NCI-H69 (cell line): Measurements from ENCODE around the gene S100P.
"Not testable (repeated sequence)": the region's sequence is repeated elsewhere in the genome, so short reads cannot be mapped to it uniquely, and the experiment has no call there.

Source experiments
- DNase-seq: peaks from one replicate; lab custom pipeline; 2025; lab: John Stamatoyannopoulos, UW

S100P gene

DNA sequence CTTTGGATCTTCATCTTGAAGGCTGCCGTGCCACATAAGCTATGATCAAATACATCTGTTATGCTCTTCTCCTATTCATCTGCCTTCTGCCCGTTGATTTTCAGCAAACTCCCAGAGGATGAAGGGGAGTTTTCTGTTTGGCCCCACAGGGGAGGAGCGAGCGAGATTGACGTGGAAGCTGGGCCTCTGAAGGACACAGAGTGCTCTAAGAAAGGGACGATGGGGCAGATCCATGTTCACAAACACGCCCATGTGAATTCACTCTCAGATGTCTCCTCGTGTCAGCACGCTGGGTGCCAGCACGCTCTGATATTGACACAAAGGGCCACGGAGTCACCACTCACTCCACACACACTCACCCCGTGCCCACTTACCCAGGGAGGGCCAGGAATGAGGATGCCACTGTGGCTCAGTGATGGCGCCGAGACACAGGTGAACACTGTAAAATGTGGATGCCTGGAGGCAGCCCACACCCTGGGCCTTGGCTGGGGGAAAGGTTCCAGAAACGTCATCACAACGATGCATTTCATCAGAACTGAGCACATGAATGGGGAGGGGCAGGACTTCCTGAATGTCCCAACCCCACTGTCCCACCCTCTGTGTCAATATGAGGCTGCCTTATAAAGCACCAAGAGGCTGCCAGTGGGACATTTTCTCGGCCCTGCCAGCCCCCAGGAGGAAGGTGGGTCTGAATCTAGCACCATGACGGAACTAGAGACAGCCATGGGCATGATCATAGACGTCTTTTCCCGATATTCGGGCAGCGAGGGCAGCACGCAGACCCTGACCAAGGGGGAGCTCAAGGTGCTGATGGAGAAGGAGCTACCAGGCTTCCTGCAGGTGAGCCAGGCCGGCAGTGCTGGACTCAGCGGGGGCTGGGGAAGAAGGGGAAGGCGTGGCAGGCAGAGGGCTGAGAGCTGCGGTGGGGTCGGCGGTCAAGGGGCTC lies at the start of gene S100P:
Gene S100P (plus strand): TSS at position 648 of the 946 bp plus-strand sequence. CDS start 55 bp downstream, at position 703.
- DNase-seq: no peak

- no peak for DNase-seq
Measured at GRCh38 chr4:6644792-6645530, 48.7 kb upstream of the S100P start.

- DNase-seq: no peak
Measured at GRCh38 chr4:6647169-6647568, 46.5 kb upstream of the S100P start.

DNA sequence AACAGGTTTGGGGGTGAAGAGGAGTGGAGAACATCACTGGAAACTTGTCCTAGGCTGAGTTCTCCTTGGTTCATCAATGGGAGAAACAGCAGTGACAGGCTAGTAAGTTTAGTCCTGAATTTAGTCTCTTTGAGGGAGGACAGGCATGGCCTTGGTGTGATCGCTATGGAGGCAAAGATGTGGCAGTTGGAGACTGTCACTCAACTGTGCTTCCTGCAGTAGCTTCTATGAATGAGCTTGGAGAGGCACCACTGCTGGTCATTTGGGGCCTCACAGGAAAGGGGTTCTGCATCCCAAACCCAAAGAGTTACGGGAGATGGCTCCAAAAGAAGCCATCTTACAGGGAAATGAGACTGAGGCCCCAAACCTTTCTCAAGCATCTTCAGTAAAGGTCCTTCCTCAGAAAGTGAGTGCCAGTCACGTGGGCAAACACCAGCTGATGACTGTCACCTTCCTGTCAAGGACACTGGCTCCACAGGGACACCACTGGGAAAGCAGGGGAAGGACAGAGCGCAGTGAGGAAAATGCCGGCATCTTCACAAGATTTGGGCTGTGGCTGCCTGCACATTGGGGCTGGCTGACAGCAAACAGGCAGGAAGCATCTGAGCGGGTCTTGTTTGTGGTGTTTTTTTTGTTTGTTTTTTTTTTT lies 46.0 kb upstream of the S100P start:
- DNase-seq: no peak

- DNase-seq: no peak
Measured at GRCh38 chr4:6649216-6649615, 44.5 kb upstream of the S100P start.

DNA sequence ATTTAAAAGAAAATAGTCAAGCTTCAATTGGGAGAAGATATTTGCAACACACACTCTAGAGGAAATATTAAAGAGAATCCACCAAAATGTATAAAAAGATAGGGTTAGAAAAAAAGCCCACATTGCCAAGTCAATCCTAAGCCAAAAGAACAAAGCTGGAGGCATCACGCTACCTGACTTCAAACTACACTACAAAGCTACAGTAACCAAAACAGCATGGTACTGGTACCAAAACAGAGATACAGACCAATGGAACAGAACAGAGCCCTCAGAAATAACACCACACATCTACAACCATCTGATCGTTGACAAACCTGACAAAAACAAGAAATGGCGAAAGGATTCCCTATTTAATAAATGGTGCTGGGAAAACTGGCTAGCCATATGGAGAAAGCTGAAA lies 39.5 kb upstream of the S100P start:
- not testable (repeated sequence) for DNase-seq

GRCh38 chr4:6655291-6655690 lies 38.4 kb upstream of the S100P start:
- not testable (repeated sequence) for DNase-seq

DNA sequence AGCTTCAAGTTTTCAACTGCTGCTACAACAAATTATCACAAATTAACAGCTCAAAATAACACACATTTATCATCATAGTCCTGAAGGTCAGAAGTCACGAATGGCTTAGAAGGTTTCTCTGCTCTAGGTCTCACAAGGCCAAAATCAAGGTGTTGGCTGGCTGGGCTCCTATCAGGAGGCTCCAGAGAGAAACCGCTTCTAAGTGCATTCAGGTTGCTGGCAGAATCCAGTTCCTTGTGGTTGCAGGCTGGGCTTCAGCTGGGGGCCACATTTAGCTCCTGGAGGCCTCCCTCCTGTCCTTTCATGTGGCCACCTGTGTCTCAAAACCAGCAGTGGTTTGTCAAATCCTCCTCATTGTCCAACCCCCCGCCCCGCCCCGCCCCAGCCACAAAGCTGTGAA lies 37.8 kb upstream of the S100P start:
- DNase-seq: no peak

- no peak for DNase-seq
Measured at GRCh38 chr4:6657242-6658208, 36.2 kb upstream of the S100P start.

DNA sequence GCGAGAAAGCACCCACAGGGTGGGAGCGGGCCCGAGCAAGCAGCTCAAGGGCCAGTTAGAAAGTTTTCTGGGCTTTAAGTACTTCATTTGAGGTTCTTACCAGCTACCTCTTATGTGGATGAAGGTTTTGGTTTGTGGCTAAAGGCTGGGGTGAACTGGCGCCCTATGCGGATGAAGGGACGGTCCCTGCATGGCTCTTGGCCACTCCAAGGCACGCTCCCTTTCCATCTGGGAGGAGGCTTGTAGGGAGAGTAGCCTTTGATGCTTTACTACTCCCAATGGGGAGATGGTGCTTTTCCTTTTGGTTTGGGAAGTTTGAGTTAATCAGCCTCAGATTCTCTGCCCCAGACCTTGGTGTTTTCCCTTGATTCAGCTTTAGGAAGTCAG lies 35.5 kb upstream of the S100P start:
- DNase-seq: no peak

GRCh38 chr4:6658597-6659075 lies 35.0 kb upstream of the S100P start:
- no peak for DNase-seq

DNA sequence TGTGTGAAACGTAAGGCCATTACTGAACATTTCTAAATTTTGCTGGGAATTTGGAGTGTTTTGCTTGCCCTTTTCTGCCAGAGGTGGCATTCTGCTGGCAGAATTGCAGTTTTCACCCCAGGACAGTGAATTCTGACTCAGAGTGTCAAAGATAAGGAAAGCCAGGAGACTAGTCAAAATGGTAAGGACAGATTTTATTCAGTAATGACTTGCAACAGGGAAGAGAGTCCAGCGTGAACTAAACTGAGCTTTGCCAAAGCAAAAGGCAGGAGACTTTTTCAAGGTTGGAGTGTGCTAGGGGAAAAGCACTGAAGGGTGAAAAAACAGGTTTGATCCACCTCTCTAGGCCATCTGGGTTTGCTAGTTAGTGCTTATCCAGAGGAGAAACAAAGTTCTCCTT lies 33.8 kb upstream of the S100P start:
- no peak for DNase-seq

DNA sequence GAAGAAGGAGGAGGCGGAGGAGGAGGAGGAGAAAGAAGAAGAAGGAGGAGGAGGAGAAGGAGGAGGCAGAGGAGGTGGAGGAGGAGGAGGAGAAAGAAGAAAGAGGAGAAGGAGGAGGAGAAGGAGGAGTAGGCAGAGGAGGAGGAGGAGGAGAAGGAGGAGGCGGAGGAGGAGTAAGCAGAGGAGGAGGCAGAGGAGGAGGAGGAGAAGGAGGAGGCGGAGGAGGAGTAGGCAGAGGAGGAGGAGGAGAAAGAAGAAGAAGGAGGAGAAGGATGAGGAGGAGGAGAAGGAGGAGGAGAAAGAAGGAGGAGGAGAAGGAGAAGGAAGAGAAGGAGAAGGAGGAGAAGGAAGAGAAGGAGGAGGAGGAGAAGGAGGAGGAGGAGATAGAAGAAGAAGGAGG lies 33.2 kb upstream of the S100P start:
- no peak for DNase-seq

- DNase-seq: no peak
Measured at GRCh38 chr4:6662591-6662990, 31.1 kb upstream of the S100P start.

GRCh38 chr4:6663596-6664393 lies 29.9 kb upstream of the S100P start:
- no peak for DNase-seq

GRCh38 chr4:6665320-6665654 lies 28.4 kb upstream of the S100P start:
- DNase-seq: no peak

- DNase-seq: no peak
Measured at GRCh38 chr4:6668391-6668790, 25.3 kb upstream of the S100P start.

- DNase-seq: no peak
Measured at GRCh38 chr4:6671648-6672047, 22.0 kb upstream of the S100P start.

- DNase-seq: no peak
Measured at GRCh38 chr4:6672131-6672530, 21.5 kb upstream of the S100P start.

GRCh38 chr4:6672541-6673190 lies 21.0 kb upstream of the S100P start:
- not testable (repeated sequence) for DNase-seq
